Activated T-helper 1 cell treated with anti-CD3 and anti-CD28 coated beads, Interleukin-12 subunit alpha, Interleukin-12 subunit beta, Interleukin-2, Interleukin-4 antibody, amounts not matched to agents 30 ng/mL and 10 ng/mL and 1 ng/mL, durations not matched to agents 14 hours and 24 hours and 36 hours (primary cell): ENCODE results near the gene DNASE1L3. TPM values are rescaled to one million over a fixed set of nuclear protein-coding genes. Genes with fewer than 3 reads are reported as not detected.
"Not testable (repeated sequence)": the region's sequence is repeated elsewhere in the genome, so short reads cannot be mapped to it uniquely, and the experiment has no call there.

Source experiments
- DNase-seq: peaks from one replicate; pipeline ENCODE4 v3.0.0; 2021; ENCODE audit warnings: low spot score
- H3K27ac Mint-ChIP-seq: one replicate; pipeline ENCODE4 v1.8.0; 2021; ENCODE audit warnings: mild to moderate bottlenecking, mixed read lengths
- H3K27me3 Mint-ChIP-seq: one replicate; pipeline ENCODE4 v1.8.0; 2022; ENCODE audit warnings: mild to moderate bottlenecking, moderate library complexity, mixed read lengths; ENCODE audit not compliant: insufficient read depth
- H3K36me3 Mint-ChIP-seq: one replicate; pipeline ENCODE4 v1.8.0; 2021; ENCODE audit warnings: low read depth, mixed read lengths
- H3K4me1 Mint-ChIP-seq: one replicate; pipeline ENCODE4 v1.8.0; 2021; ENCODE audit warnings: low read depth, mixed read lengths
- H3K4me3 Mint-ChIP-seq: one replicate; pipeline ENCODE4 v1.8.0; 2021; ENCODE audit warnings: mild to moderate bottlenecking, moderate library complexity, mixed read lengths
- H3K9me3 Mint-ChIP-seq: one replicate; pipeline ENCODE4 v1.8.0; 2021; ENCODE audit warnings: mixed read lengths
- intact Hi-C: fragments of 100-400 bp; cut with micrococcal nuclease; formaldehyde crosslinking; loops from one replicate; pipeline ENCODE4 v1.15.1; 2024
- total RNA-seq: library from RNA; stranded (reverse); gene quantifications from 2 replicates; pipeline ENCODE4 v1.2.3, GENCODE V29; 2022

DNASE1L3 gene
- total RNA-seq, 1 donor from 2014 or later, result not detected

DNA sequence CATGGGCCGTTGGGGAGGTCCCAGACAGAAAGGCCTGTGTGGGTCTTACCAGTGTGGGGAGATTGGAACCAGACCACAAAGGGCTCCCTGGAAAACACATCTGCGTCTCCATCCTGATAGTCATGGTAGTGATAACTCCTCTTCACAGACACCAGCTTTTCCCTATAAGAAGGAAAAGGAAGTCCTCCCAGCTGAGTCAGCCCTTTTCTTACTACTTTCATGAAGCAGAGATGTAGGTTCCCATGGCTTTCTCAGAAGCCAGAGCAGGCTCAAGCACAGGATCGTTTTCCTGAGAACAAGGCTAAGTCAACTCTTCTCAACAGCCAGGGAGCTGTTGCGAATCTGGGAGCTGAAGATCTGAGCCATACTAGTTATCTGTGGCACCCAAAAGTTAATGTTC is 6.1 kb downstream of the DNASE1L3 start:
- no peaks in the 10 kb centered on the region for H3K9me3 Mint-ChIP-seq
- intact Hi-C loops, result no loop called here
- peaks cover 20% of the 10 kb centered on the region for H3K4me1 Mint-ChIP-seq
- H3K36me3 Mint-ChIP-seq, result no peaks in the 10 kb centered on the region
- no peak overlapping the region for H3K27ac Mint-ChIP-seq
- no peak for DNase-seq
- no peak overlapping the region for H3K4me3 Mint-ChIP-seq
- peaks cover 16% of the 10 kb centered on the region for H3K27me3 Mint-ChIP-seq

DNA sequence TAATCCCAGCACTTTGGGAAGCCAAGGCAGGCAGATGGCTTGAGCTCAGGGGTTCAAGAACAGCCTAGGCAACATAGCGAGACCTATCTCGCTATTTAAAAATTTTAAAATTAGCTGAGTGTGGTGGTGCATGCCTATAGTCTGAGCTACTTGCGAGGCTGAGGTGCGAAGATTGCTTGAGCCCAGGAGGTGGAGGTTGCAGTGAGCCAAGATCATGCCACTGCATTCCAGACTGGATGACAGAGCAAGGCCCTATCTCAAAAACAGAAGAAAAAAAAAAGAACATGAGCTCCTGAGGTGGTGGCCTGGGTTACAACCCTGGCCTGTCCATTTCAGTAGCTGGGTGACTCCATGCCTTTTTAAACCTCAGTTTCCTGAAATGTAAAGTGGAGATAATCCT is 7.2 kb downstream of the DNASE1L3 start:
- no peak overlapping the region for H3K4me3 Mint-ChIP-seq
- intact Hi-C loops, result no loop called here
- no peak overlapping the region for H3K27ac Mint-ChIP-seq
- no peaks in the 10 kb centered on the region for H3K9me3 Mint-ChIP-seq
- no peak for DNase-seq
- no peaks in the 10 kb centered on the region for H3K36me3 Mint-ChIP-seq
- peaks cover 16% of the 10 kb centered on the region for H3K27me3 Mint-ChIP-seq
- peaks cover 20% of the 10 kb centered on the region for H3K4me1 Mint-ChIP-seq

DNA sequence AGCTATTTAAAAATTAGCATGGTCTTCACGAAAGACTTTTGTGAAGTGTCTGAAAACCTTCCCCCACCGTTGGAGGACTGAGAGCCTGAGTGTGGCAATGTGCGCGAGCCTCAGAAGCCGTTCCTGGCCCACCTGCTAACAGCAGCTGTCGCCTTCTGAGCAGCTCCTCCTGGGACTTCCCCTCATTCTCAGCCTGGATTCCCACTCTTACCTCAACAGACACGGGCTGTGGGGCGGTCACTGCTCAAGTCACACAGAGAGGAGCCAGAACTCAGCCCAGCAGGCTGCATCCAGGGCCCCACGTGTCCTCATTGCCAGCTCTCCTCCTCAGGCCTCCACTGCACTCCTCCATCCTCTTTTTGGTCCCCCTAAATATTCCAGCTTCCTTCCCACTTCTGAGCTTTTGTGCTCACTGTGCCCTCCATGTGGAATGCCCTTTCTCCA is 7.8 kb downstream of the DNASE1L3 start:
- Mint-ChIP-seq H3K27me3 (peaks cover 16% of the 10 kb centered on the region), H3K27ac (no peak overlapping the region), H3K36me3 (no peaks in the 10 kb centered on the region), H3K9me3 (no peaks in the 10 kb centered on the region), H3K4me1 (peaks cover 20% of the 10 kb centered on the region), H3K4me3 (no peak overlapping the region)
- no peak for DNase-seq
- intact Hi-C loops, result no loop called here

DNA sequence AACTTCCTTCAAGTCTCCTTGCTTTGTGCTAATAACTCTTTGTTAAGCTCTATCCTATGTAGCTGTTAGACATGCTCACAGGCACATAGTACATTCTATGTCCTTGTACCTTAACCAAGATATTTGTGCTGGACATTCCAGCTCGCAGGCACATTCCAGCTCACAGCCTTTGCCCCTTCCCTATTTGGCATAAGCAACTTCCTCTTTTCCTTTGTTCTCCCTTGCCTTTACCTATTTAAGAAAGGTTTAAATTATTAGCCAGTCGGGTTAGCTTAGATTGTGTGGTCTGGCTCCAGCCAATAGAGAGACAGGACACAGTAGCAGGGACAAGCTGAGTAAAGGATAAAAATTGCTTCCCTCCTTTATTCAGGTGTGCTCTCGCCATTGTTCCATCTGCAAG is 9.3 kb downstream of the DNASE1L3 start:
- peaks cover 14% of the 10 kb centered on the region for H3K4me1 Mint-ChIP-seq
- H3K9me3 Mint-ChIP-seq, H3K36me3 Mint-ChIP-seq, H3K4me3 Mint-ChIP-seq, DNase-seq, H3K27ac Mint-ChIP-seq, intact Hi-C loops: not testable (repeated sequence)
- peaks cover 13% of the 10 kb centered on the region for H3K27me3 Mint-ChIP-seq

DNA sequence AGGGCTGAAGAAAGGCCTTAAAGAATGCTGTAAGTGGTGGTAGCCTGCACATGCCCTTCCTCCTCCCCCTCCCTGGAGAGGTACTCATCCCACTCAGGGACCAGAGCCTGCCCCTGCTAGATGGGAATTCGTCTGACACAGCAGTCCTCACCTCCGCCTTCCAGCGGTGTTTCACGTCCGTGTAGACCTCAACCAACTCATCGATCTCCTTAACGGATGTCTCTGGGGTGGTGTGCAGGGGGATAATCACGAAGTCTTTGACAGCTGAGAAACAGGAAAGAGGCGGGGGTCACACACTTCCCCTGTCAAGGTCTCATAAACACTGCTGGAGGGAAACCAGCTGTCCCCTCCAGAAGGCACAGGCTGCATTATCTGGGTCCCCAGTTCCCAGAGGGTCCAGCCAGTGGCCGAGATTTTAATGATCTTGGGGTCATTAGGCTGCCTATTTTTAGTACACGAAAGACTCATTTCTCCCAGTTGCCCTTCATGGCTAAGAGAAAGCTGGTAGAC is 9.9 kb downstream of the DNASE1L3 start:
- no peaks in the 10 kb centered on the region for H3K36me3 Mint-ChIP-seq
- intact Hi-C loops, result no loop called here
- DNase-seq, result no peak
- no peak overlapping the region for H3K4me3 Mint-ChIP-seq
- H3K4me1 Mint-ChIP-seq, result peaks cover 9% of the 10 kb centered on the region
- no peak overlapping the region for H3K27ac Mint-ChIP-seq
- no peaks in the 10 kb centered on the region for H3K9me3 Mint-ChIP-seq
- peaks cover 13% of the 10 kb centered on the region for H3K27me3 Mint-ChIP-seq

DNA sequence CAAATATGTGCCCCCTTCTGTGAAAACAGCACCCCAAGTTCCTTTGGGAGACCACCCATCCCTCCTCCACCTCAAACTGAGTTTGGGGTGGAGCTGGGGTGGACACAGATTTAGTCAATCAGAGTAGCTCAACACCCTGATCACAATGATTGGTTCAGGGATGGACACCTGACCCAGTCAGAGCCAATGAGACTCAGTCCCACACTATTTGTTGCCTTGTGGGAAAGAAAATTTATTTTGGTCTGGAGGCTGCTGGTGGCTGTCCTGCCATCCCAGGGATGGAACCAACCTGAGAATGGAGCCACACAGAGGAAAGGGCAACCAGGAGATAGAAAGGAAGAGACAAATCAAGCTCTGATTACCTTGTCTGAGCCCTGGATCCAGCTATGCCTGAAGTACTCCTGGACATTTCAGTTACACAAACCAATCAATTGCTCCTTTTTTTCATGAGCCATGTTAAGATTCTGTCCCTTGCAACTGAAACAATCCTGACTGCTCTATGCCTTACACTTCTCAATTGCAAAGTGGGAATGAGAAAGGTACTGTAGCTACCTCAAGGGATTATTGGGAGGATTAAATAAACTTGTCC is 10.6 kb downstream of the DNASE1L3 start:
- peaks cover 13% of the 10 kb centered on the region for H3K27me3 Mint-ChIP-seq
- no peak overlapping the region for H3K4me3 Mint-ChIP-seq
- peaks cover 6% of the 10 kb centered on the region for H3K4me1 Mint-ChIP-seq
- no peak overlapping the region for H3K27ac Mint-ChIP-seq
- intact Hi-C loops, result no loop called here
- DNase-seq, result no peak
- no peaks in the 10 kb centered on the region for H3K36me3 Mint-ChIP-seq
- no peaks in the 10 kb centered on the region for H3K9me3 Mint-ChIP-seq

DNA sequence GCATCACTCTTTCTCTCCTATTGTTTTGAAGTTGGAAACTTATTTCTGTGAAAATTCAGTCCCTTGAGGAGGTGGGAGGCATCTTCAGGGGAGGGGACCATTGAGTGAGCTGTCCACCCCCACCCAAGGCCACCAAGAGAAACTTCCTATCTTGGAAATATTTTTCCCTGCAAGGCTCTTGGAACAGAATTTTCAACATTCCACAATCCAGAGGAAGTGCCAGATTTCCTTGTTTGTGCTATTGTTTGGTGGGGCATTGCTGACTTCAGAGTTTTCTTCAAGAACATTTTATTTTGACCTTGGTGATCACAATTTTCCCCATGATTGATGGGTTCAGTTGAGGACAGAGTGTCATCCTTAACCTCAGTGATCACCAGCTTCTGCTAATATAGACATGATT is 12.0 kb downstream of the DNASE1L3 start:
- no peak overlapping the region for H3K4me3 Mint-ChIP-seq
- H3K27ac Mint-ChIP-seq, result no peak overlapping the region
- H3K36me3 Mint-ChIP-seq, result no peaks in the 10 kb centered on the region
- H3K9me3 Mint-ChIP-seq, result no peaks in the 10 kb centered on the region
- intact Hi-C loops, result no loop called here
- no peak for DNase-seq
- H3K27me3 Mint-ChIP-seq, result peaks cover 13% of the 10 kb centered on the region
- peaks cover 6% of the 10 kb centered on the region for H3K4me1 Mint-ChIP-seq

DNA sequence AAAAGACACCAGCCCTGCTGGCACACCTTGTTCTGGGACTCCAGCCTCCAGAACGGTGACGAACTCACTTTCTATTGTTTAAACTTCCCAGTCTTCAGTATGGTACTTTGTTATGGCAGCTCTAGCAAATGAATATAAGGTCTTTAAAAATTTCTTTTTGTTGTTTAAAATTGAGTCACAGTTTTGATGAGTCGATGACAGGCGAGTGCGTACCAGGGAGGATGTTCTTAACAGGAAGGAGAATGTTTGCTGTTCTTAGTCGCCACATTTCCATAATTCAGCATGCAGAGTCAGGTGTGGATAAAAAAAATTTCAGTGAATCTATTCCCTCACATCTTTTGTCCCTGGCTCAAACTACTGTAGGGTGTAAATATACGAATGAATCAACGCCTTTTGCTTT is 12.4 kb downstream of the DNASE1L3 start:
- no peak for DNase-seq
- H3K36me3 Mint-ChIP-seq, result no peaks in the 10 kb centered on the region
- peaks cover 5% of the 10 kb centered on the region for H3K4me1 Mint-ChIP-seq
- peaks cover 13% of the 10 kb centered on the region for H3K27me3 Mint-ChIP-seq
- H3K27ac Mint-ChIP-seq, result no peak overlapping the region
- no peak overlapping the region for H3K4me3 Mint-ChIP-seq
- intact Hi-C loops, result no loop called here
- no peaks in the 10 kb centered on the region for H3K9me3 Mint-ChIP-seq

DNA sequence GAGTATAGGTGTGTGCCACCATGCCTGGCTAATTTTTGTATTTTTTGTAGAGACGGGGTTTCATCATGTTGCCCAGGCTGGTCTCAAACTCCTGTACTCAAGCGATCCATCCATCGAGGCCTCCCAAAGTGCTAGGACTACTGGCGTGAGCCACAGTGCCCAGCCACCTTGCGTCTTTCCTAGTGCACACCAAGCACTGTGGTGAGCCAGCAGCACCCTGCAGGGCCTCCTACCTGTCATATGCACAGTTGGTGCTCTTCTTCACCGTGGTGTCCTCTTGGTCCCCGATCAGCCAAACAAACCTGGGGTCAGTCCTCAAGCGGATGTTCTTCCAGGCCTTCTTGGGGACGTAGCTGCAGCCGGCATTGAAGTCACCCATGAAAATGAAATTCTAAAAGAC is 13.2 kb downstream of the DNASE1L3 start:
- Mint-ChIP-seq H3K27ac (no peak overlapping the region), H3K27me3 (peaks cover 13% of the 10 kb centered on the region), H3K9me3 (no peaks in the 10 kb centered on the region), H3K36me3 (no peaks in the 10 kb centered on the region), H3K4me3 (no peak overlapping the region), H3K4me1 (no peaks in the 10 kb centered on the region)
- intact Hi-C loops, result no loop called here
- DNase-seq, result no peak

DNA sequence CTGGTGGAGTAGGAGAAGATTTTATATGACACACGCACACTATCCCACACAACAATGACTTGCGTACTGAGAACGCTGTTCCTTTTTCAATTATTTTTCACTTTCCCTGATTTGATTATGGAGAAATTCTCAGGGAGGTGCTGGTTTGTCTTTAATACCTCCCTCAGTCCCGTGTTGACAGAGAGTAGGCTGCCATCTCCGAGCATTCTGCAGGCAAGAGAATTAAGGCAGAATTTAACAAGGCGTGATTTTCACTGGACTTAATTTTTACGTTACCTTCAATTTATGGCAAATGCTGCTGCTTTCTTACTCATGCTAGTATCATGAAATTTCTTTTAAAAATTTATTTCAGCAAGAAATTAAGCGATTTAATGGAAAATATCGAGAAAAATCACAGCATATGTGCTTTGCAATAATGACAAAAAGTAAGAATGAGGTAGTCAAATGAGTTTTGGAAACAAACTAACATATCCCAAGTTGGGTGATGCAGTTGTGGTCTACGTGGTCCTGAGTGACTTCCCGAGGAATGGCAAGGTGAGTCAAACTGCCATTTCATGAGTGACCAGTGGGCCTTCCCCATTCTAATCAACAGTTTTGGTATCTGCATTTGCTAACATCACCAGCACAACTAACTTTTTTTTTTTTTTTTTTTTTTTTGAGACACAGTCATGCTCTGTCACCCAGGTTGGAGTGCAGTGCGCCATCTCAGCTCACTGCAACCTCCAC is 16.9 kb downstream of the DNASE1L3 start:
- Mint-ChIP-seq H3K36me3 (no peaks in the 10 kb centered on the region), H3K27ac (no peak overlapping the region)

DNA sequence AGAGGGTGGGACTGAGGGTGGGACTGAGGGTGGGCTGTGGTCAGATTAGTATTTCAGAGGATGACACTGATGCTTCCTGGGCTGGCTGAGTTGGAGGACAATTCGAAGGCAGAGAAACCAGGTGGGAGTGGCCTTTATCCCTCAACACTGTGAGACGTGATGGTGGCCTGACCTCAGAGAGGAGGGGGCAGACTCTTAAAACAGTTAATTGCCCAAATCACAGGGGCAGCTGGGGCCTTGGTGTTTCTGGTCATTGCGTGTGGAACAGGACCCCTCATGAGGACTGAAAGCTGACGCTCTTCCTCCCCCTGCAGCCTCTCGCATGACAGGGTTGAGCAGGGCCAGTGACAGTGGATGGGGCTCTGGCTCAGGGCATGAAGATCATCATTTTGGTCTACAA is 18.7 kb downstream of the DNASE1L3 start:
- intact Hi-C loops, result no loop called here
- H3K27ac Mint-ChIP-seq, result no peak overlapping the region
- H3K9me3 Mint-ChIP-seq, result no peaks in the 10 kb centered on the region
- H3K36me3 Mint-ChIP-seq, result no peaks in the 10 kb centered on the region
- no peak overlapping the region for H3K4me3 Mint-ChIP-seq
- H3K27me3 Mint-ChIP-seq, result no peaks in the 10 kb centered on the region
- DNase-seq, result no peak
- H3K4me1 Mint-ChIP-seq, result no peaks in the 10 kb centered on the region

More for the DNA sequence above, 16.9 kb downstream of the DNASE1L3 start:
- H3K4me3 Mint-ChIP-seq, result no peak overlapping the region
- no peak for DNase-seq
- intact Hi-C loops, result no loop called here
- H3K27me3 Mint-ChIP-seq, result no peaks in the 10 kb centered on the region
- no peaks in the 10 kb centered on the region for H3K4me1 Mint-ChIP-seq
- no peaks in the 10 kb centered on the region for H3K9me3 Mint-ChIP-seq

DNA sequence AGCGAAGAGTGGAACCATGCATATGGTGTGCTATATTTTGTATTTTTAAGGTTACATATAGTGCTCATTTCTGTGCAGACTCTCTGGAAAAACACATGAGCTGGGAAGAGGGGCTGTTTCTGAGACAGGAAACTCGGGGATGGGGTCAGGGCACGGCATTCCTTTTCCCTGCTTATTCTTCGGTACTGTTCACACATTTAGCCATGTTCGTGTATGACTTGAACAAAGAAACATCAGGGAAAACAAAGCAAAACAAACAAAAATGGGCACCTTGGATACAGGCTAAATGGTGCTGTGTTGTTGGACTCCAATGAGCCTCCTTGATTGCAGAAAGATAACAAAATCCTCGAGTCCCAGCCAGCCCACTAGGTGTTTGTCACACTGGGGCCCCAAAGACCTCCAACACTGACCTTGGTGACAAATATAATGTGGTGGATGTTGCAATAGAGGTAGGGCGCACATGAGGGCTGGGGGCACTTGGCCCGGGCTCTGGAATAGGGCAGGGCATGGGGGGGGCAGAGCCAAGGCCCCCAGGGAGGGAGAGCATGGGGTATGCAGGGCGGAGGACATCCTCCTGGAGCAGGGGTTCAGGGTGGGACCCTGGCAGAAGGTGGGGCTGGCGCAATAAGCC is 19.3 kb downstream of the DNASE1L3 start:
- no peak overlapping the region for H3K27ac Mint-ChIP-seq
- H3K4me1 Mint-ChIP-seq, result no peaks in the 10 kb centered on the region
- H3K9me3 Mint-ChIP-seq, result no peaks in the 10 kb centered on the region
- no peak overlapping the region for H3K4me3 Mint-ChIP-seq
- DNase-seq, result no peak
- intact Hi-C loops, result no loop called here
- no peaks in the 10 kb centered on the region for H3K36me3 Mint-ChIP-seq
- no peaks in the 10 kb centered on the region for H3K27me3 Mint-ChIP-seq

DNA sequence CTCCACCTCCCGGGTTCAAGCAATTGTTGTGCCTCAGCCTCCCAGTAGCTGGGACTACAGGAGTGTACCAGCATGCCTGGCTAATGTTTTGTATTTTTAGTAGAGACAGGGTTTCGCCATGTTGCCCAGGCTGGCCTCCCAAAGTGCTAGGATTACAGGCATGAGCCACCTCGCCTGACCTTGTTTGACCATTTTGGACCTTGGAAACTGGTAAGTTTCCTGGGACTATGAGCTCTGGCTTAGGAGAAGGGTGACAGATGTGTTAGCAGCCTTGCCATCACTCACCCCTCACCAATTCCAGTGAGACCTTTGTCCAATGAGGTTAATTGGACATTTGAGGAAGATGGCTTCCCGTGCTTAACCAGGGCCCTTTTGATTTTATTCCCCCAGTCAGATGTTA is 19.9 kb downstream of the DNASE1L3 start:
- H3K4me3 Mint-ChIP-seq, result no peak overlapping the region
- no peak for DNase-seq
- H3K27me3 Mint-ChIP-seq, result no peaks in the 10 kb centered on the region
- intact Hi-C loops, result no loop called here
- no peaks in the 10 kb centered on the region for H3K4me1 Mint-ChIP-seq
- no peak overlapping the region for H3K27ac Mint-ChIP-seq
- no peaks in the 10 kb centered on the region for H3K36me3 Mint-ChIP-seq
- no peaks in the 10 kb centered on the region for H3K9me3 Mint-ChIP-seq
